SK-N-MC (cell line): Measurements from ENCODE around the gene MRC1.
"Not testable (repeated sequence)": the region's sequence is repeated elsewhere in the genome, so short reads cannot be mapped to it uniquely, and the experiment has no call there.

Experiments used
- EZH2 ChIP-seq: fragments of 200-600 bp; sonication (generic); IDR thresholded peaks from one replicate; pipeline ENCODE4 v1.6.1; 2017; ENCODE audit warnings: antibody characterized with exemption
- FOXP2 ChIP-seq: optimal IDR thresholded peaks from 2 replicates; pipeline ENCODE3; 2011; ENCODE audit warnings: mild to moderate bottlenecking, moderate library complexity; ENCODE audit not compliant: insufficient read depth; ENCODE audit errors: extremely low read length, control extremely low read depth
- POLR2AphosphoS5 ChIP-seq: IDR thresholded peaks from 2 replicates; pipeline ENCODE4 v1.6.1; 2012; ENCODE audit warnings: mild to moderate bottlenecking, low read depth, low read length, borderline replicate concordance

DNA sequence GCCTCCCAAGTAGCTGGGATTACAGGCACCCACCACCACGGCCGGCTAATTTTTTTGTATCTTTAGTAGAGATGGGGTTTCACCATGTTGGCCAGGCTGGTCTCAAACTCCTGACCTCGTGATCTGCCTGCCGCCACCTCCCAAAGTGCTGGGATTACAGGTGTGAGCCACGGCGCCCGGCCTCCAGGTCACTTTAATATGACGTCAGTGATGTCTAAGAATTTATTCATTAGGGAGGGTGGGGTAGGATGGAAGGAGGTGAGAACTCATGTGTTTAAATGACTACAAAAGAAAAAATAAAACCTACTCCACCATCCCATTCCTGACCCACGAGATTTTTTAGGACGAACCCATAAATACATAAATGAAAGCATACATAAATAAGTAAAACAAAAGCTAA is 145.2 kb downstream of the MRC1 start:
- not testable (repeated sequence) for TF ChIP-seq POLR2AphosphoS5, EZH2, FOXP2
